Panc1 (cell line): ENCODE results near the gene KHNYN. TPM values are rescaled to one million over a fixed set of nuclear protein-coding genes. Genes with fewer than 3 reads are reported as not detected.

Source experiments
- ATAC-seq: fragments of 200-7000 bp; cut with Tn5 transposase; 2 replicates; pipeline ENCODE4 v1.9.1; 2020; ENCODE audit warnings: mild to moderate bottlenecking, moderate library complexity
- BruUV-seq: library from RNA; stranded (reverse); fragments of 400-500 nt; replicated peaks from 2 replicates; lab custom pipeline; 2021; lab: Mats Ljungman, UMichigan
- CTCF ChIA-PET: fragments of 300-600 bp; sonication (Branson Sonifier 250); formaldehyde crosslinking; loops from one replicate; lab custom pipeline; 2022; ENCODE audit warnings: antibody characterized with exemption; lab: Charles Lee
- POLR2A ChIA-PET: fragments of 300-600 bp; sonication (Branson Sonifier 250); formaldehyde crosslinking; loops from one replicate; lab custom pipeline; 2022; ENCODE audit warnings: antibody characterized with exemption; lab: Charles Lee
- DNase-seq: peaks from one replicate; pipeline ENCODE4 v3.0.0-alpha.2; 2010; ENCODE audit warnings: low read depth, low spot score
- H3K27ac ChIP-seq: 2 replicates; pipeline ENCODE4 v1.5.1; 2011; ENCODE audit warnings: mild to moderate bottlenecking, low read length, inconsistent platforms
- H3K27me3 ChIP-seq: fragments of 200-500 bp; sonication (Bioruptor generic); 2 replicates; pipeline ENCODE4 v1.6.0; 2014; ENCODE audit warnings: low read length, inconsistent platforms; ENCODE audit not compliant: control insufficient read depth, insufficient read depth
- H3K36me3 ChIP-seq: fragments of 200-500 bp; sonication (Bioruptor generic); 2 replicates; pipeline ENCODE4 v1.5.1; 2014; ENCODE audit warnings: inconsistent platforms, mild to moderate bottlenecking, low read length, moderate library complexity; ENCODE audit not compliant: control insufficient read depth, insufficient read depth
- H3K4me1 ChIP-seq: 2 replicates; pipeline ENCODE4 v1.5.1; 2011; ENCODE audit warnings: inconsistent platforms, mild to moderate bottlenecking, low read length, moderate library complexity; ENCODE audit not compliant: control insufficient read depth, insufficient read depth
- H3K4me3 ChIP-seq, 2 experiments: 2 replicates each; pipeline ENCODE4 v1.5.1; 2011 to 2012; ENCODE audit warnings: low read depth in 2 of 2, low read length in 2 of 2, mild to moderate bottlenecking in 2 of 2, inconsistent platforms in 1 of 2, moderate library complexity in 1 of 2
- H3K9me3 ChIP-seq: fragments of 200-500 bp; sonication (Bioruptor generic); 2 replicates; pipeline ENCODE4 v1.5.1; 2014; ENCODE audit warnings: low read depth, mild to moderate bottlenecking, inconsistent platforms, low read length, moderate library complexity; ENCODE audit not compliant: control insufficient read depth, insufficient read depth
- POLR2AphosphoS5 ChIP-seq: IDR thresholded peaks from 2 replicates; pipeline ENCODE4 v1.6.1; 2012; ENCODE audit warnings: mild to moderate bottlenecking, low read depth, low read length, moderate library complexity
- SIN3A ChIP-seq: IDR thresholded peaks from 2 replicates; pipeline ENCODE4 v1.6.1; 2012; ENCODE audit warnings: low read depth, mild to moderate bottlenecking, low read length, moderate library complexity, borderline replicate concordance; ENCODE audit not compliant: insufficient read depth
- TCF7L2 ChIP-seq: IDR thresholded peaks from 2 replicates; pipeline ENCODE4 v1.6.1; 2011; ENCODE audit warnings: mild to moderate bottlenecking, low read depth, low read length, inconsistent platforms
- in situ Hi-C: cut with HindIII; loops from 2 replicates; pipeline ENCODE4 v1.10.0; 2016; ENCODE audit warnings: low sequenced_read_pairs, low pct_unique_long_range_greater_than_20kb
- intact Hi-C: fragments of 100-400 bp; cut with micrococcal nuclease; formaldehyde crosslinking; loops from one replicate; pipeline ENCODE4 v1.10.0; 2022; ENCODE audit not compliant: unreplicated experiment
- total RNA-seq: library from RNA; stranded (reverse); gene quantifications from one replicate; pipeline ENCODE4 v1.2.1, GENCODE V29; 2021; ENCODE audit not compliant: unreplicated experiment
- TF ChIP-seq, protein P1 (sequence below): fragments of 450-650 bp; IDR thresholded peaks from 2 replicates; pipeline ENCODE4 v1.5.1; 2017; ENCODE audit warnings: mild to moderate bottlenecking
- TF ChIP-seq, protein P2 (sequence below), 2 experiments: IDR thresholded peaks; 2 replicates each; pipeline ENCODE4 v1.6.1; 2011 to 2012; ENCODE audit warnings: low read depth in 2 of 2, control low read depth in 1 of 2, low read length in 1 of 2, mild to moderate bottlenecking in 1 of 2, moderate library complexity in 1 of 2; ENCODE audit not compliant: insufficient read depth in 1 of 2

The KHNYN gene
- total RNA-seq, 1 experiment from 2014 or later: 37.6 TPM

DNA sequence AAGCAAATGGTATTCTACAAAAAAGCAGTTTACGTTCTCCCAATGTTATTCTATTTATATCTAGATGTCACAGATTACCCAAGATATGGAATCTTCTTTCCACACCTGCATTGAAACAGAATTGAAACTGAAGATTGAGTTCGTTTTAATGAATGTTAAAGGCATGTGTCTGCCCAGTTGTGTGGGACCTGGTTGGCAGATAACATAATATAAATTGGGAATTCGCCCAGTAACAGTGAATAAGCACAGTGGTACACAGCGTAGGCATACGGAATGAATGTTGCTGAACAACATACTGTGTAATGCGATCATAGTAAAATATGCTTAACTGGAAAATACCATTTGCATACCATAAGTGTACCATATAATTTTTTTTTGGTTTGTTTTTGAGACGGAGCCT is 4.3 kb downstream of the KHNYN start:
- BruUV-seq: no TSS peak
- CTCF ChIA-PET: no interaction called here
- intact Hi-C loops: no loop called here
- Histone ChIP-seq H3K36me3 (peaks cover 8% of the 10 kb centered on the region), H3K9me3 (no peaks in the 10 kb centered on the region), H3K4me1 (peaks cover 8% of the 10 kb centered on the region), H3K4me3 (no peak overlapping the region), H3K27ac (no peak overlapping the region), H3K27me3 (no peaks in the 10 kb centered on the region)
- in situ Hi-C loops: loop anchor here (10.0 kb wide), 1 partner anchor 99 kb away; the partner anchor contains the start of genes ADCY4 and RIPK3
- POLR2A ChIA-PET: no interaction called here
- TF ChIP-seq, protein P1, sequence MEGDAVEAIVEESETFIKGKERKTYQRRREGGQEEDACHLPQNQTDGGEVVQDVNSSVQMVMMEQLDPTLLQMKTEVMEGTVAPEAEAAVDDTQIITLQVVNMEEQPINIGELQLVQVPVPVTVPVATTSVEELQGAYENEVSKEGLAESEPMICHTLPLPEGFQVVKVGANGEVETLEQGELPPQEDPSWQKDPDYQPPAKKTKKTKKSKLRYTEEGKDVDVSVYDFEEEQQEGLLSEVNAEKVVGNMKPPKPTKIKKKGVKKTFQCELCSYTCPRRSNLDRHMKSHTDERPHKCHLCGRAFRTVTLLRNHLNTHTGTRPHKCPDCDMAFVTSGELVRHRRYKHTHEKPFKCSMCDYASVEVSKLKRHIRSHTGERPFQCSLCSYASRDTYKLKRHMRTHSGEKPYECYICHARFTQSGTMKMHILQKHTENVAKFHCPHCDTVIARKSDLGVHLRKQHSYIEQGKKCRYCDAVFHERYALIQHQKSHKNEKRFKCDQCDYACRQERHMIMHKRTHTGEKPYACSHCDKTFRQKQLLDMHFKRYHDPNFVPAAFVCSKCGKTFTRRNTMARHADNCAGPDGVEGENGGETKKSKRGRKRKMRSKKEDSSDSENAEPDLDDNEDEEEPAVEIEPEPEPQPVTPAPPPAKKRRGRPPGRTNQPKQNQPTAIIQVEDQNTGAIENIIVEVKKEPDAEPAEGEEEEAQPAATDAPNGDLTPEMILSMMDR: no peak
- TF ChIP-seq SIN3A (no peak), TCF7L2 (no peak), POLR2AphosphoS5 (no peak)
- TF ChIP-seq, protein P2, sequence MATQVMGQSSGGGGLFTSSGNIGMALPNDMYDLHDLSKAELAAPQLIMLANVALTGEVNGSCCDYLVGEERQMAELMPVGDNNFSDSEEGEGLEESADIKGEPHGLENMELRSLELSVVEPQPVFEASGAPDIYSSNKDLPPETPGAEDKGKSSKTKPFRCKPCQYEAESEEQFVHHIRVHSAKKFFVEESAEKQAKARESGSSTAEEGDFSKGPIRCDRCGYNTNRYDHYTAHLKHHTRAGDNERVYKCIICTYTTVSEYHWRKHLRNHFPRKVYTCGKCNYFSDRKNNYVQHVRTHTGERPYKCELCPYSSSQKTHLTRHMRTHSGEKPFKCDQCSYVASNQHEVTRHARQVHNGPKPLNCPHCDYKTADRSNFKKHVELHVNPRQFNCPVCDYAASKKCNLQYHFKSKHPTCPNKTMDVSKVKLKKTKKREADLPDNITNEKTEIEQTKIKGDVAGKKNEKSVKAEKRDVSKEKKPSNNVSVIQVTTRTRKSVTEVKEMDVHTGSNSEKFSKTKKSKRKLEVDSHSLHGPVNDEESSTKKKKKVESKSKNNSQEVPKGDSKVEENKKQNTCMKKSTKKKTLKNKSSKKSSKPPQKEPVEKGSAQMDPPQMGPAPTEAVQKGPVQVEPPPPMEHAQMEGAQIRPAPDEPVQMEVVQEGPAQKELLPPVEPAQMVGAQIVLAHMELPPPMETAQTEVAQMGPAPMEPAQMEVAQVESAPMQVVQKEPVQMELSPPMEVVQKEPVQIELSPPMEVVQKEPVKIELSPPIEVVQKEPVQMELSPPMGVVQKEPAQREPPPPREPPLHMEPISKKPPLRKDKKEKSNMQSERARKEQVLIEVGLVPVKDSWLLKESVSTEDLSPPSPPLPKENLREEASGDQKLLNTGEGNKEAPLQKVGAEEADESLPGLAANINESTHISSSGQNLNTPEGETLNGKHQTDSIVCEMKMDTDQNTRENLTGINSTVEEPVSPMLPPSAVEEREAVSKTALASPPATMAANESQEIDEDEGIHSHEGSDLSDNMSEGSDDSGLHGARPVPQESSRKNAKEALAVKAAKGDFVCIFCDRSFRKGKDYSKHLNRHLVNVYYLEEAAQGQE (IDR thresholded peaks at IDR 0.05; ENCODE audit: insufficient read depth in 1 of 2, low read depth in 2 of 2, low read length in 1 of 2): no peak
- no peak for DNase-seq
- ATAC-seq: no peak

DNA sequence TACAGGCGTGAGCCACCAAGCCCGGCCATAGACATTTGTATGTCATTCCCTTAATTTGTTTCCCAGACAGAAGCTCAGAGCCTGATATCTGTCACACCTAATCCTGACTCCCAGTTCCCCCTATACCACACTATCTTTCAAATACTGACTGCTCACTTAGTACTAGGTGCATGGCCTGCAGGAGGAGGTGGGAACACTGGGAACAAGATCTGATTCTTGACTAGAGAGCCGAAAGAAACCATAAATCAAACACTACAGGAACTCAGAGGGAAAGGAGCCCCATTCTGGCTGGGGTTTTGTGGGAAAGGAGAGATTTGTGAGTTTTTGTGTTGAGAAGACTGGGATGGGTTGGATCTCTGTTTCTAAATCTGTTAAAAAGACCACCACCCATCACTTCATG is 4.9 kb downstream of the KHNYN start:
- POLR2A ChIA-PET: no interaction called here
- no peak overlapping the region for H3K4me3 ChIP-seq
- H3K4me1 ChIP-seq: peaks cover 8% of the 10 kb centered on the region
- TF ChIP-seq POLR2AphosphoS5 (no peak), TCF7L2 (no peak), SIN3A (no peak)
- TF ChIP-seq, protein P2 (IDR thresholded peaks at IDR 0.05; ENCODE audit: insufficient read depth in 1 of 2, low read depth in 2 of 2, low read length in 1 of 2): no peak
- TF ChIP-seq, protein P1: no peak
- in situ Hi-C loops: loop anchor here (10.0 kb wide), 1 partner anchor 100 kb away; the partner anchor contains the start of genes ADCY4 and RIPK3
- H3K9me3 ChIP-seq: no peaks in the 10 kb centered on the region
- ATAC-seq (no peak), DNase-seq (no peak)
- no peaks in the 10 kb centered on the region for H3K27me3 ChIP-seq
- intact Hi-C loops: no loop called here
- peaks cover 8% of the 10 kb centered on the region for H3K36me3 ChIP-seq
- no peak overlapping the region for H3K27ac ChIP-seq
- BruUV-seq: no TSS peak
- CTCF ChIA-PET: no interaction called here
